ENCODE results near the gene ASIP. TPM values are rescaled to one million over a fixed set of nuclear protein-coding genes. Genes with fewer than 3 reads are reported as not detected.
A peak's percentile ranks its signal among the peaks of the same experiment; 100 is the strongest.

The ASIP gene
- total and polyA plus RNA-seq, 2 experiments from 2014 or later: 0.67 TPM; not detected in 1

DNA sequence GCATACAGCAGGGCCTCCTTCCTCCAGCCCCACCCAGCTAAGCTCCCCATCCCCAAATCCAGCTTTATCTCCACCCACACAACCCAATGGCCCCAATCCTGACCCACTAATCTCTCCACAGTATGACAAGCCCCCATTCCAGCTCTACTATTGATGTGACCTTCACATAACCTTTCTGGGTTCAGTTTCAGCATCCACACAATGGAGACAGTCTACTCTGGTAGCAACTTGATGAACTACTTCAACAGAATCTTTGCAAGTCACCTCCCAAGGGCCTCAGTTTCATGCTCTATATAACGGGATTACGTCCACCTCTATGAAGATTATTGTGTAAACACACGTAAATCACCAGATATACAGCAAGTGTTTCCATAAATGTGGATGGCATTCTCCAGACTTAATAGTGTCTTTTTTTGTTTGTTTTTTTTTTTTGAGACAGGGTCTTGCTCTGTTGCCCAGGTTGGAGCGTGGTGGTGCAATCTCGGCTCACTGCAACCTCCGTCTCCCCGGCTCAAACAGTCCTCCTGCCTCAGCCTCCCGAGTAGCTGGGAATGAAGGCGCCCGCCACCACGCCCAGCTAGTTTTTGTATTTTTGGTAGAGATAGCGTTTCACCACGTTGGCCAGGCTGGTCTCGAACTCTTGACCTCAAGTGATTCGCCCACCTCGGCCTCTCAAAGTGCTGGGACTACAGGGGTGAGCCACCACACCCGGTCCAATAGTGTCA is 60.5 kb downstream of the ASIP start:
- DNase-seq (ENCODE audit: low read depth in 1 of 2, low spot score in 1 of 2): no peak
- H3K27ac ChIP-seq: peak overlapping the region; percentile 75

DNA sequence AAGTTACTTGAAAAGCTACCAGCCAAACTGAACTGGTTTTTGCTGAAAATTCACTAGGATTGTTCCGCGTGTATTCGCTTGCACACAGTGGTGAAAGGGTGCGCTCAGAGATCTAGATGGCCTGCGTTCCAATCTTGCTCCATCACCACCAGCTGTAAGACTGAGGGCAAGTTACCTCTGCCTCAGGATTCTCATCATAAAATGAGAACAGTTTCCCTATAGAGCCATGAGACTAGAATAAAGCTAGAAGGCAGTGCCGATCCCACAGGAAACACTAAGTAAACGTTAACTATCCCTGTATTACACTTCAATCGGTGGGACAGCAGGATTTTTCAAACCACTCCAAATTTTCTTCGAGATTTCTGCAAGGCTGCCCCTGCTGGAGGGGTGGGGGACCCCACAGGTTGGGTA is 61.1 kb downstream of the ASIP start:
- Histone ChIP-seq H3K4me3 (peak overlapping the region; percentile 93), H3K36me3 (no peaks in the 10 kb centered on the region), H3K27ac (peak overlapping the region; percentile 93), H3K9me3 (ENCODE audit: low read depth) (no peaks in the 10 kb centered on the region), H3K4me1 (ENCODE audit: low read depth) (peaks cover 18% of the 10 kb centered on the region), H3K27me3 (no peaks in the 10 kb centered on the region)
- TF ChIP-seq, protein P1, sequence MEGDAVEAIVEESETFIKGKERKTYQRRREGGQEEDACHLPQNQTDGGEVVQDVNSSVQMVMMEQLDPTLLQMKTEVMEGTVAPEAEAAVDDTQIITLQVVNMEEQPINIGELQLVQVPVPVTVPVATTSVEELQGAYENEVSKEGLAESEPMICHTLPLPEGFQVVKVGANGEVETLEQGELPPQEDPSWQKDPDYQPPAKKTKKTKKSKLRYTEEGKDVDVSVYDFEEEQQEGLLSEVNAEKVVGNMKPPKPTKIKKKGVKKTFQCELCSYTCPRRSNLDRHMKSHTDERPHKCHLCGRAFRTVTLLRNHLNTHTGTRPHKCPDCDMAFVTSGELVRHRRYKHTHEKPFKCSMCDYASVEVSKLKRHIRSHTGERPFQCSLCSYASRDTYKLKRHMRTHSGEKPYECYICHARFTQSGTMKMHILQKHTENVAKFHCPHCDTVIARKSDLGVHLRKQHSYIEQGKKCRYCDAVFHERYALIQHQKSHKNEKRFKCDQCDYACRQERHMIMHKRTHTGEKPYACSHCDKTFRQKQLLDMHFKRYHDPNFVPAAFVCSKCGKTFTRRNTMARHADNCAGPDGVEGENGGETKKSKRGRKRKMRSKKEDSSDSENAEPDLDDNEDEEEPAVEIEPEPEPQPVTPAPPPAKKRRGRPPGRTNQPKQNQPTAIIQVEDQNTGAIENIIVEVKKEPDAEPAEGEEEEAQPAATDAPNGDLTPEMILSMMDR (IDR thresholded peaks at IDR 0.05; ENCODE audit: low read depth, low read length): peak; percentile 9
- peak in 1 of 2 donors; percentile 27 for DNase-seq (ENCODE audit: low read depth in 1 of 2, low spot score in 1 of 2)

More for the DNA sequence above, 60.5 kb downstream of the ASIP start:
- H3K9me3 ChIP-seq (ENCODE audit: low read depth): no peaks in the 10 kb centered on the region
- H3K36me3 ChIP-seq: no peaks in the 10 kb centered on the region
- peaks cover 18% of the 10 kb centered on the region for H3K4me1 ChIP-seq (ENCODE audit: low read depth)
- TF ChIP-seq, protein P1 (IDR thresholded peaks at IDR 0.05; ENCODE audit: low read depth, low read length): no peak
- H3K4me3 ChIP-seq: peak overlapping the region; percentile 93
- no peaks in the 10 kb centered on the region for H3K27me3 ChIP-seq

GRCh38 chr20:34302723-34303533 is 61.7 kb downstream of the ASIP start, which contains the start of gene AHCY:
TSS of gene AHCY (minus strand) at chr20:34303355. CDS start at chr20:34303270, 85 bp downstream.
- TF ChIP-seq, protein P1 (IDR thresholded peaks at IDR 0.05; ENCODE audit: low read depth, low read length): no peak
- Histone ChIP-seq H3K27ac (peak within 1 kb of the TSS; percentile 93), H3K36me3 (no peaks in the 10 kb centered on the region), H3K4me3 (peak within 1 kb of the TSS; percentile 93), H3K9me3 (ENCODE audit: low read depth) (no peaks in the 10 kb centered on the region), H3K27me3 (no peaks in the 10 kb centered on the region), H3K4me1 (ENCODE audit: low read depth) (peaks cover 18% of the 10 kb centered on the region)
- DNase-seq (ENCODE audit: low read depth in 1 of 2, low spot score in 1 of 2): peak; percentile 97 to 98

DNA sequence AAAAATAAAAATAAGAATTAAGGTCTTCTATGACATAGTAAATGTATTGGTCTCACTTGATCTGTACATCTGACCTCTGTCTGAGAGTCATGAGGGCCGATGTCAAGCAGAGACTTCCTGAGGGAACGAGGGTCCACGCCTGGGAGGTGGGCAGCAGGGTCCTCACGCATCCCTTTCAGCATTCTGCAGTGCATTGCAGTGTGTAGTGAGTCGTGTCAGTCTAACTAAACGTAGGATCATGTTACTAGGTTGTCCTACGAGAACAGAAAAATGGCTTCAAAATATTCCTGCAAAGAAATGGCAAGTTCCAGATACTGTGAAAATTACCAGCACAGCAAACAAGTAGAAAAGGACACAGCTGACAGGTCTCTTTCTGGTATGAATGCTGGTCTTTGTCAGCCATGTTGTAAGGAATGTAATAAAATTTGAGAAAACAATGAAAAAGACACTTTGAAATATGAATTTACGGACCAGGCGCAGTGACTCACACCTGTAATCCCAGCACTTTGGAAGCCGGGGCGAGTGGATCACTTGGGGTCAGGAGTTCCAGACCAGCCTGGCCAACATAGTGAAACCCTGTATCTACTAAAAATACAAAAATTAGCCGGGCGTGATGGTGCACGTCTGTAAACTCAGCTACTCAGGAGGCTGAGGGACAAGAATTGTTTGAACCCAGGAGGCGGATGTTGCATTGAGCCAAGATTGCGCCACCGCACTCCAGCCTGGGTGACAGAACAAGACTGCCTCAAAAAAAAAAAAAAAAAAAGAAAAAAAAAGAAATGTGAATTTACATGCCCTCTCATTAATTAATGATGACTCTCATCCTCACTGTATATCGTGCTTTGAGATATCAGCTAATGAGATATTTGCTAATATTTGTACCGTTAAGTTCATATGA is 64.4 kb downstream of the ASIP start:
- no peaks in the 10 kb centered on the region for H3K36me3 ChIP-seq
- DNase-seq (ENCODE audit: low read depth in 1 of 2, low spot score in 1 of 2): no peak
- TF ChIP-seq, protein P1 (IDR thresholded peaks at IDR 0.05; ENCODE audit: low read depth, low read length): no peak

GRCh38 chr20:34309691-34310090 is 68.5 kb downstream of the ASIP start:
- H3K9me3 ChIP-seq (ENCODE audit: low read depth): no peaks in the 10 kb centered on the region
- TF ChIP-seq, protein P1 (IDR thresholded peaks at IDR 0.05; ENCODE audit: low read depth, low read length): no peak
- peaks cover 17% of the 10 kb centered on the region for H3K27me3 ChIP-seq
- no peak for DNase-seq (ENCODE audit: low read depth in 1 of 2, low spot score in 1 of 2)
- no peak overlapping the region for H3K4me3 ChIP-seq
- no peaks in the 10 kb centered on the region for H3K4me1 ChIP-seq (ENCODE audit: low read depth)
- no peak overlapping the region for H3K27ac ChIP-seq
- no peaks in the 10 kb centered on the region for H3K36me3 ChIP-seq

More for the DNA sequence above, 64.4 kb downstream of the ASIP start:
- no peak overlapping the region for H3K4me3 ChIP-seq
- no peaks in the 10 kb centered on the region for H3K27me3 ChIP-seq
- peaks cover 12% of the 10 kb centered on the region for H3K4me1 ChIP-seq (ENCODE audit: low read depth)
- H3K27ac ChIP-seq: no peak overlapping the region
- H3K9me3 ChIP-seq (ENCODE audit: low read depth): no peaks in the 10 kb centered on the region

Measured in cardiac muscle cell (in vitro differentiated cells and primary cell).